Measurements from ENCODE around the gene NPEPL1.

Gene NPEPL1

DNA sequence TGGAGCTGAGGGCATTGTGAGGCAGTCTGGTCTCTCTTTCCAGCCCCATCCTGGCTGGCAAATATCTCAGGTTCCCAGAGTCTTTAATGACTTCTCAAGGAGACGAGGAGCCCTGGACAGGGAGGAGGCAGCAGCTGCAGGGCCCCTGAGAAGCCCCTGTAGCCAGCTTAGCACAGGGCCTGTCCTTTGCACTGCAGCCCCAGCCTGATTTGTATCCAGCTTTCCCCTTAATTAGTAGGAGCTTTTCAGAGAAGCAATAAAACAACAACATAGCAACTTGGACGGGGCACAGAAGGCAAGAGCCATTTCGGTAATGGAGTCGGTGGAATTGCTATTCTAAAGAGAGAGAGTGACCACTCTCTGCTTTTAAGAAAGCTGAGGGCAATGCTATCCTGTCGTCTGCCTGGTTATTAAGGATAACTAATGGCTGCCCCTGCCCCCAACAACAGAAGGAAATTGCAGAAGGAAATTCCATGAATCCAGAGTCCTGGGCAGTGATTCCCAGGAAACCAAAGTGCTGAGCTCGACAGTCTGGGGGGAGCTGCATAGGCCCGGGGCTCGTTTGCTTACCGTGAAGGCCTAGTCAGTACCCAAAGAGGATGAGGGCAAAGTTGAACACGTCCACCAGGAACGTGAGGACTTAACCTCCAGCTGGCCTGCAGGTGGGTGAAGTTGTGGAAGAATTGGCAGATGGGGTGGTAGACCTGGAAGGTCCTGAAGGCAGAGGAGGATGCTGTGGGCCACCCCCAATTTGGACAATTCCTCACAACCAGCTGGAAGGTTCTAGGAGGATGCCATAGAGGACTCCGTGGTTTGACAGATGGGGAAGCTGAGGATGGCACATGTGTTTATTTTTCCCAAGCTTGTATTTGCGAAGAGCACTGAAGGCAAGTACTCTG lies 50.3 kb downstream of the NPEPL1 start:
- Histone ChIP-seq H3K4me3 (ENCODE audit: insufficient read length, low read depth) (no peak overlapping the region), H3K9ac (ENCODE audit: insufficient read length, low read depth) (no peak overlapping the region), H3K27me3 (ENCODE audit: insufficient read depth, insufficient read length) (peaks cover 41% of the 10 kb centered on the region), H3K9me3 (ENCODE audit: insufficient read depth, low read length) (no peaks in the 10 kb centered on the region), H3K4me1 (ENCODE audit: insufficient read depth, insufficient read length) (no peaks in the 10 kb centered on the region), H3K36me3 (ENCODE audit: insufficient read depth, insufficient read length, low read length) (no peaks in the 10 kb centered on the region)
- no peak for TF ChIP-seq YY1 (IDR thresholded peaks at IDR 0.05; ENCODE audit: insufficient read depth, insufficient read length)
- TF ChIP-seq SUZ12 (IDR thresholded peaks at IDR 0.05; ENCODE audit: extremely low read depth, insufficient read depth, insufficient read length), result no peak
- no peak for TF ChIP-seq ZNF274 (IDR thresholded peaks at IDR 0.05; ENCODE audit: low read depth, low read length)
- no peak for DNase-seq (ENCODE audit: low read depth, low spot score)

- DNase-seq (ENCODE audit: low read depth, low spot score), result no peak
- no peak overlapping the region for H3K9ac ChIP-seq (ENCODE audit: insufficient read length, low read depth)
- H3K4me3 ChIP-seq (ENCODE audit: insufficient read length, low read depth), result no peak overlapping the region
- no peaks in the 10 kb centered on the region for H3K36me3 ChIP-seq (ENCODE audit: insufficient read depth, insufficient read length, low read length)
- TF ChIP-seq SUZ12 (IDR thresholded peaks at IDR 0.05; ENCODE audit: extremely low read depth, insufficient read depth, insufficient read length) (no peak), ZNF274 (IDR thresholded peaks at IDR 0.05; ENCODE audit: low read depth, low read length) (no peak), YY1 (IDR thresholded peaks at IDR 0.05; ENCODE audit: insufficient read depth, insufficient read length) (no peak)
- H3K9me3 ChIP-seq (ENCODE audit: insufficient read depth, low read length), result no peaks in the 10 kb centered on the region
- no peaks in the 10 kb centered on the region for H3K4me1 ChIP-seq (ENCODE audit: insufficient read depth, insufficient read length)
- peaks cover 51% of the 10 kb centered on the region for H3K27me3 ChIP-seq (ENCODE audit: insufficient read depth, insufficient read length)
Observed at GRCh38 chr20:58743929-58744534, 51.4 kb downstream of the NPEPL1 start.

- TF ChIP-seq YY1 (IDR thresholded peaks at IDR 0.05; ENCODE audit: insufficient read depth, insufficient read length) (no peak), ZNF274 (IDR thresholded peaks at IDR 0.05; ENCODE audit: low read depth, low read length) (no peak), SUZ12 (IDR thresholded peaks at IDR 0.05; ENCODE audit: extremely low read depth, insufficient read depth, insufficient read length) (no peak)
- Histone ChIP-seq H3K9me3 (ENCODE audit: insufficient read depth, low read length) (no peaks in the 10 kb centered on the region), H3K27me3 (ENCODE audit: insufficient read depth, insufficient read length) (peaks cover 59% of the 10 kb centered on the region), H3K4me3 (ENCODE audit: insufficient read length, low read depth) (no peak overlapping the region), H3K36me3 (ENCODE audit: insufficient read depth, insufficient read length, low read length) (no peaks in the 10 kb centered on the region), H3K4me1 (ENCODE audit: insufficient read depth, insufficient read length) (no peaks in the 10 kb centered on the region), H3K9ac (ENCODE audit: insufficient read length, low read depth) (no peak overlapping the region)
- no peak for DNase-seq (ENCODE audit: low read depth, low spot score)
Observed at GRCh38 chr20:58744836-58745235, 52.2 kb downstream of the NPEPL1 start.

DNA sequence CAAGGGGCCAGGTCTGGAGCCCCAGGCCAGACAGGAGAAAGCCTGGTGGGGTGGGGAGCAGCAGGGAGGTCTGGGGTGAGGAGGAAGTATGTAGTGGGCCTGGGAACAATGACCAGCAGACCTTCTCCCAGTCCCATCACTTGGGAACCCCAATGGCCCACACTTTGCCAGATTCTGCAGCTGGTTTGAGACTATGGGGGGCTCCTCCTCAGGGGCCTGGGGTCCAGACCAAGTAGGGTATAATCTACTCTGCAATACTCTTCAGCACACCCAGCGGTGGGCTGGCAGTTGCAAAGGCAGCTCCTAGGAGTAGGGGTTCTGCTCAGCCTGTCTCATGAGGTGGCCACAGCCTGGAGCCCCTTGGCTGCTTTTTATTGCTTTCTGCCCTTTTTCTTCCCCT lies 52.8 kb downstream of the NPEPL1 start:
- DNase-seq (ENCODE audit: low read depth, low spot score), result no peak
- H3K4me3 ChIP-seq (ENCODE audit: insufficient read length, low read depth), result no peak overlapping the region
- TF ChIP-seq ZNF274 (IDR thresholded peaks at IDR 0.05; ENCODE audit: low read depth, low read length) (no peak), YY1 (IDR thresholded peaks at IDR 0.05; ENCODE audit: insufficient read depth, insufficient read length) (no peak), SUZ12 (IDR thresholded peaks at IDR 0.05; ENCODE audit: extremely low read depth, insufficient read depth, insufficient read length) (no peak)
- peaks cover 65% of the 10 kb centered on the region for H3K27me3 ChIP-seq (ENCODE audit: insufficient read depth, insufficient read length)
- no peak overlapping the region for H3K9ac ChIP-seq (ENCODE audit: insufficient read length, low read depth)
- H3K36me3 ChIP-seq (ENCODE audit: insufficient read depth, insufficient read length, low read length), result no peaks in the 10 kb centered on the region
- H3K9me3 ChIP-seq (ENCODE audit: insufficient read depth, low read length), result no peaks in the 10 kb centered on the region
- no peaks in the 10 kb centered on the region for H3K4me1 ChIP-seq (ENCODE audit: insufficient read depth, insufficient read length)

GRCh38 chr20:58746620-58747019 lies 54.0 kb downstream of the NPEPL1 start:
- no peak for DNase-seq (ENCODE audit: low read depth, low spot score)
- H3K27me3 ChIP-seq (ENCODE audit: insufficient read depth, insufficient read length), result peaks cover 72% of the 10 kb centered on the region
- no peaks in the 10 kb centered on the region for H3K4me1 ChIP-seq (ENCODE audit: insufficient read depth, insufficient read length)
- H3K9ac ChIP-seq (ENCODE audit: insufficient read length, low read depth), result no peak overlapping the region
- TF ChIP-seq ZNF274 (IDR thresholded peaks at IDR 0.05; ENCODE audit: low read depth, low read length), result no peak
- TF ChIP-seq YY1 (IDR thresholded peaks at IDR 0.05; ENCODE audit: insufficient read depth, insufficient read length), result no peak
- TF ChIP-seq SUZ12 (IDR thresholded peaks at IDR 0.05; ENCODE audit: extremely low read depth, insufficient read depth, insufficient read length), result no peak
- H3K36me3 ChIP-seq (ENCODE audit: insufficient read depth, insufficient read length, low read length), result no peaks in the 10 kb centered on the region
- peaks cover 5% of the 10 kb centered on the region; the same call in 1 of the 2 replicates for H3K9me3 ChIP-seq (ENCODE audit: insufficient read depth, low read length)
- no peak overlapping the region for H3K4me3 ChIP-seq (ENCODE audit: insufficient read length, low read depth)

DNA sequence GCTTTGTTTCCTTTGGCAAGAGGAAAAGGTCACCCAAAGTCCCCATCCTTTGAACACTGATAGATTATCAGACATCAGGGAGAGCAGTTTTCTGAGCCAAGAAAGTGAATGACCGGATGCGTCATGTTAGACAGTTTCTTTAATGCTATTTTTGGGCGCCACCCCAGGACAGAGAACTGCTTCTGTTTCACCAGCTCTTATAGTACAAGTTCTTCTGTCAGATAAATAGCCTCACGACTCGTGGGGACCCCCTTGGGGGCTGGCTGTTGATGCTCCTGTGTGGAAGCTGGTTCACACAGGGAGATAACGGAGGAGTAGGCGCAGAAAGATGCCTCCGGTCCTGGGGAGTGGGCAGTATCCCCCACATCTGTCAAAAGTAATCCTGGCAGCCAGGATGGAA lies 54.6 kb downstream of the NPEPL1 start:
- Histone ChIP-seq H3K27me3 (ENCODE audit: insufficient read depth, insufficient read length) (peaks cover 77% of the 10 kb centered on the region), H3K4me1 (ENCODE audit: insufficient read depth, insufficient read length) (peaks cover under 1% of the 10 kb centered on the region), H3K9ac (ENCODE audit: insufficient read length, low read depth) (no peak overlapping the region), H3K9me3 (ENCODE audit: insufficient read depth, low read length) (peaks cover 5% of the 10 kb centered on the region; the same call in 1 of the 2 replicates), H3K4me3 (ENCODE audit: insufficient read length, low read depth) (no peak overlapping the region), H3K36me3 (ENCODE audit: insufficient read depth, insufficient read length, low read length) (no peaks in the 10 kb centered on the region)
- DNase-seq (ENCODE audit: low read depth, low spot score), result no peak
- TF ChIP-seq SUZ12 (IDR thresholded peaks at IDR 0.05; ENCODE audit: extremely low read depth, insufficient read depth, insufficient read length), result no peak
- TF ChIP-seq ZNF274 (IDR thresholded peaks at IDR 0.05; ENCODE audit: low read depth, low read length), result no peak
- no peak for TF ChIP-seq YY1 (IDR thresholded peaks at IDR 0.05; ENCODE audit: insufficient read depth, insufficient read length)

GRCh38 chr20:58748618-58749017 lies 56.0 kb downstream of the NPEPL1 start:
- H3K36me3 ChIP-seq (ENCODE audit: insufficient read depth, insufficient read length, low read length), result no peaks in the 10 kb centered on the region
- peaks cover 87% of the 10 kb centered on the region for H3K27me3 ChIP-seq (ENCODE audit: insufficient read depth, insufficient read length)
- no peak overlapping the region for H3K4me3 ChIP-seq (ENCODE audit: insufficient read length, low read depth)
- peaks cover 6% of the 10 kb centered on the region for H3K4me1 ChIP-seq (ENCODE audit: insufficient read depth, insufficient read length)
- TF ChIP-seq ZNF274 (IDR thresholded peaks at IDR 0.05; ENCODE audit: low read depth, low read length) (no peak), SUZ12 (IDR thresholded peaks at IDR 0.05; ENCODE audit: extremely low read depth, insufficient read depth, insufficient read length) (no peak), YY1 (IDR thresholded peaks at IDR 0.05; ENCODE audit: insufficient read depth, insufficient read length) (no peak)
- H3K9ac ChIP-seq (ENCODE audit: insufficient read length, low read depth), result no peak overlapping the region
- peaks cover 5% of the 10 kb centered on the region; the same call in 1 of the 2 replicates for H3K9me3 ChIP-seq (ENCODE audit: insufficient read depth, low read length)
- no peak for DNase-seq (ENCODE audit: low read depth, low spot score)
